ENCODE data around the gene DYSF.
"Not testable (repeated sequence)": the region's sequence is repeated elsewhere in the genome, so short reads cannot be mapped to it uniquely, and the experiment has no call there.

DYSF gene

GRCh38 chr2:71419976-71420375 is 33.4 kb upstream of the DYSF start:
- no peak for TF ChIP-seq CTCF (conservative IDR thresholded peaks at IDR 0.05; ENCODE audit: low read depth)
- H3K27ac ChIP-seq, result no peak overlapping the region
- DNase-seq (ENCODE audit: low spot score), result no peak
- ChIA-PET CTCF (no interaction called here), POLR2A (ENCODE audit: low non-redundant PET) (no interaction called here)

GRCh38 chr2:71422786-71423185 is 30.6 kb upstream of the DYSF start:
- POLR2A ChIA-PET (ENCODE audit: low non-redundant PET), result no interaction called here
- H3K27ac ChIP-seq, result no peak overlapping the region
- CTCF ChIA-PET, result interaction anchor here (0.7 kb wide), 1 partner anchor 54 kb away, joined by 3 read pairs; no protein-coding TSS in a partner anchor
- no peak for TF ChIP-seq CTCF (conservative IDR thresholded peaks at IDR 0.05; ENCODE audit: low read depth)
- DNase-seq (ENCODE audit: low spot score), result no peak

- no peak for TF ChIP-seq CTCF (conservative IDR thresholded peaks at IDR 0.05; ENCODE audit: low read depth)
- DNase-seq (ENCODE audit: low spot score), result no peak
- ChIA-PET POLR2A (ENCODE audit: low non-redundant PET) (no interaction called here), CTCF (interaction anchor here (0.6 kb wide), 1 partner anchor 70 kb away, joined by 3 read pairs; no protein-coding TSS in a partner anchor)
- no peak overlapping the region for H3K27ac ChIP-seq
Measured at GRCh38 chr2:71423817-71424420, 29.4 kb upstream of the DYSF start.

GRCh38 chr2:71426721-71427120 is 26.6 kb upstream of the DYSF start:
- POLR2A ChIA-PET (ENCODE audit: low non-redundant PET), result no interaction called here
- TF ChIP-seq CTCF (conservative IDR thresholded peaks at IDR 0.05; ENCODE audit: low read depth), result no peak
- no peak overlapping the region for H3K27ac ChIP-seq
- no peak for DNase-seq (ENCODE audit: low spot score)
- CTCF ChIA-PET, result no interaction called here

- no peak for DNase-seq (ENCODE audit: low spot score)
- TF ChIP-seq CTCF (conservative IDR thresholded peaks at IDR 0.05; ENCODE audit: low read depth), result no peak
- ChIA-PET CTCF (no interaction called here), POLR2A (ENCODE audit: low non-redundant PET) (no interaction called here)
- no peak overlapping the region for H3K27ac ChIP-seq
Measured at GRCh38 chr2:71428472-71429383, 24.6 kb upstream of the DYSF start.

- H3K27ac ChIP-seq; DNase-seq (ENCODE audit: low spot score); POLR2A ChIA-PET (ENCODE audit: low non-redundant PET); CTCF ChIA-PET: not testable (repeated sequence)
Measured at GRCh38 chr2:71445142-71445541, 8.2 kb upstream of the DYSF start.

- POLR2A ChIA-PET (ENCODE audit: low non-redundant PET), result no interaction called here
- CTCF ChIA-PET, result no interaction called here
Measured at GRCh38 chr2:71446505-71446904, 6.9 kb upstream of the DYSF start.

More at GRCh38 chr2:71446505-71446904, 6.9 kb upstream of the DYSF start:
- no peak overlapping the region for H3K27ac ChIP-seq
- DNase-seq (ENCODE audit: low spot score), result no peak
- TF ChIP-seq CTCF (conservative IDR thresholded peaks at IDR 0.05; ENCODE audit: low read depth), result no peak

Measured in RWPE1 (cell line).